K562 (cell line): ENCODE data around the gene FAM32A. TPM values are rescaled to one million over a fixed set of nuclear protein-coding genes. Genes with fewer than 3 reads are reported as not detected.

ENCODE experiments used
- ATAC-seq: fragments of 200-7000 bp; cut with Tn5 transposase; 3 replicates; pipeline ENCODE4 v1.9.1; 2020; ENCODE audit warnings: moderate library complexity
- BruUV-seq: library from RNA; stranded (reverse); fragments of 400-500 nt; replicated peaks from 2 replicates; lab custom pipeline; 2021; lab: Mats Ljungman, UMichigan
- CTCF ChIA-PET: fragments of 300-600 bp; formaldehyde crosslinking; extraction: SDS; loops from one replicate; lab custom pipeline; 2021; ENCODE audit warnings: low intra/inter-chr PET ratio; lab: Yijun Ruan, JAX
- POLR2A ChIA-PET: fragments of 300-600, 350-650 bp; sonication (Branson Sonifier 250); formaldehyde crosslinking; extraction: SDS; loops from one replicate; lab custom pipeline; 2021; ENCODE audit warnings: antibody characterized with exemption, inconsistent platforms; lab: Yijun Ruan, JAX
- DNase-seq, 4 experiments: peaks; one replicate each; pipeline versions ENCODE4 v3.0.0 to v3.0.0-alpha.2; 2011 to 2018; ENCODE audit warnings: low spot score in 3 of 4, mixed read lengths in 3 of 4; ENCODE audit errors: extremely low read depth in 1 of 4
- FAIRE-seq: peaks from 2 replicates; lab custom pipeline; 2011; peaks lifted over from hg19 to GRCh38; lab: Jason Lieb, UNC
- H2AFZ ChIP-seq: 2 replicates; pipeline ENCODE4 v1.6.0; 2011; ENCODE audit warnings: low read depth, low read length, control low read depth, inconsistent platforms
- H3K27ac ChIP-seq: fragments of 200-600 bp; 3 replicates; pipeline ENCODE4 v1.8.0; 2011; ENCODE audit warnings: low read depth, mild to moderate bottlenecking, control low read depth, inconsistent platforms, low read length, moderate library complexity, mixed read lengths; ENCODE audit errors: extremely low read depth
- H3K27me3 ChIP-seq, 2 experiments: fragments of 300-600 bp in 1 of 2; 2 replicates in 1 of 2; 3 replicates in 1 of 2; pipeline versions ENCODE4 v1.6.0 to v1.8.0; 2011; ENCODE audit warnings: inconsistent platforms in 2 of 2, low read length in 2 of 2, mild to moderate bottlenecking in 1 of 2, mixed read lengths in 1 of 2, moderate library complexity in 1 of 2; ENCODE audit not compliant: control insufficient read depth in 2 of 2, insufficient read depth in 2 of 2
- H3K36me3 ChIP-seq: fragments of 300-600 bp; 3 replicates; pipeline ENCODE4 v1.8.0; 2011; ENCODE audit warnings: mild to moderate bottlenecking, low read length, inconsistent platforms; ENCODE audit not compliant: control insufficient read depth, insufficient read depth
- H3K4me1 ChIP-seq, 2 experiments: fragments of 200-600 bp in 1 of 2; replicated peaks in 1 of 2; 2 replicates in 1 of 2; 3 replicates in 1 of 2; pipeline versions ENCODE4 v1.5.1 to v1.8.0; 2011; ENCODE audit warnings: inconsistent platforms in 2 of 2, low read length in 2 of 2, mild to moderate bottlenecking in 1 of 2, mixed read lengths in 1 of 2, moderate library complexity in 1 of 2; ENCODE audit not compliant: control insufficient read depth in 2 of 2, insufficient read depth in 2 of 2
- H3K4me2 ChIP-seq: 2 replicates; pipeline ENCODE4 v1.6.1; 2011; ENCODE audit warnings: low read length, control low read depth, inconsistent platforms, mixed read lengths; ENCODE audit not compliant: insufficient read depth
- H3K4me3 ChIP-seq: fragments of 200-600 bp; sonication (generic), shearing (Covaris generic); 2 replicates; pipeline ENCODE4 v1.5.1; 2016; ENCODE audit warnings: control low read depth, inconsistent platforms
- H3K79me2 ChIP-seq: fragments of 200-600 bp; 3 replicates; pipeline ENCODE4 v1.8.0; 2011; ENCODE audit warnings: low read length, inconsistent platforms; ENCODE audit not compliant: control insufficient read depth, insufficient read depth
- H3K9ac ChIP-seq, 2 experiments: 2 replicates each; pipeline versions ENCODE4 v1.6.0 to v1.6.1; 2011; ENCODE audit warnings: low read depth in 2 of 2, low read length in 2 of 2, control low read depth in 1 of 2, inconsistent platforms in 1 of 2, mild to moderate bottlenecking in 1 of 2, mixed read lengths in 1 of 2; ENCODE audit not compliant: insufficient read depth in 1 of 2
- H3K9me1 ChIP-seq: one replicate; pipeline ENCODE4 v1.6.0; 2011; ENCODE audit warnings: inconsistent platforms, mild to moderate bottlenecking, low read length, moderate library complexity; ENCODE audit not compliant: control insufficient read depth, insufficient read depth
- H3K9me3 ChIP-seq: replicated peaks from 2 replicates; pipeline ENCODE4 v1.5.1; 2011; ENCODE audit warnings: low read depth, low read length, inconsistent platforms; ENCODE audit not compliant: control insufficient read depth, insufficient read depth
- H4K20me1 ChIP-seq: replicated peaks from 2 replicates; pipeline ENCODE4 v1.6.1; 2011; ENCODE audit warnings: low read length, inconsistent platforms, mixed read lengths; ENCODE audit not compliant: control insufficient read depth, insufficient read depth
- ELF1 ChIP-seq: fragments of 200-800 bp; sonication (Bioruptor generic); IDR thresholded peaks from 2 replicates; pipeline ENCODE4 v1.6.1; 2016; ENCODE audit warnings: missing genetic modification characterization, missing compliant biosample characterization
- ESRRA ChIP-seq: fragments of 450-650 bp; IDR thresholded peaks from 2 replicates; pipeline ENCODE4 v1.6.1; 2014; ENCODE audit warnings: low read depth, mild to moderate bottlenecking, moderate library complexity, borderline replicate concordance
- GTF2E2 ChIP-seq: fragments of 200-800 bp; sonication (Bioruptor generic); IDR thresholded peaks from 2 replicates; pipeline ENCODE4 v1.6.1; 2016; ENCODE audit warnings: missing genetic modification characterization, missing compliant biosample characterization
- KDM1A ChIP-seq, 2 experiments: fragments of 450-650 bp; IDR thresholded peaks; 2 replicates each; pipeline ENCODE4 v1.6.1; 2016; ENCODE audit warnings: mild to moderate bottlenecking in 2 of 2
- MBD2 ChIP-seq: sonication (generic); IDR thresholded peaks from 2 replicates; pipeline ENCODE4 v1.6.1; 2016; ENCODE audit warnings: low read depth, borderline replicate concordance
- NFIX ChIP-seq: fragments of 250-450 bp; sonication (Bioruptor Pico); IDR thresholded peaks from 2 replicates; pipeline ENCODE4 v1.4.0; 2020; ENCODE audit warnings: low read depth, mild to moderate bottlenecking, moderate library complexity
- STAT5A ChIP-seq: IDR thresholded peaks from 2 replicates; pipeline ENCODE4 v1.6.1; 2012; ENCODE audit warnings: low read length, inconsistent platforms, borderline replicate concordance
- TCF7 ChIP-seq: sonication (generic); IDR thresholded peaks from 2 replicates; pipeline ENCODE4 v1.6.1; 2016; ENCODE audit warnings: antibody characterized with exemption, borderline replicate concordance
- TGIF2 ChIP-seq: sonication (generic); formaldehyde crosslinking; IDR thresholded peaks from 2 replicates; pipeline ENCODE4 v1.8.1; 2022; ENCODE audit warnings: mild to moderate bottlenecking, missing genetic modification reagents, moderate library complexity
- THRA ChIP-seq: fragments of 450-650 bp; IDR thresholded peaks from 2 replicates; pipeline ENCODE4 v1.6.1; 2017; ENCODE audit warnings: mild to moderate bottlenecking, moderate library complexity
- TRIM24 ChIP-seq, 2 experiments: fragments of 450-650 bp; IDR thresholded peaks; 2 replicates each; pipeline ENCODE4 v1.6.1; 2016
- XRCC5 ChIP-seq: fragments of 200-400 bp; formaldehyde crosslinking; IDR thresholded peaks from 2 replicates; pipeline ENCODE4 v1.6.1; 2017; ENCODE audit warnings: low read depth, mild to moderate bottlenecking, low read length
- ZBTB17 ChIP-seq: fragments of 450-650 bp; formaldehyde crosslinking; IDR thresholded peaks from 2 replicates; pipeline ENCODE4 v1.4.0; 2020; ENCODE audit warnings: mild to moderate bottlenecking
- ZBTB7A ChIP-seq: IDR thresholded peaks from 2 replicates; pipeline ENCODE4 v1.6.1; 2011; ENCODE audit warnings: low read depth, mild to moderate bottlenecking, low read length, moderate library complexity, borderline replicate concordance; ENCODE audit not compliant: control insufficient read depth
- ZNF282 ChIP-seq: sonication (generic); formaldehyde crosslinking; IDR thresholded peaks from 2 replicates; pipeline ENCODE4 v1.8.1; 2023; ENCODE audit warnings: missing genetic modification reagents
- ZSCAN29 ChIP-seq: fragments of 450-650 bp; IDR thresholded peaks from 2 replicates; pipeline ENCODE4 v1.6.1; 2017
- WGBS: fragments of 100-300 bp; shearing (Covaris generic); methylation state at CpG from one replicate; pipeline ENCODE4 v1.1.6; 2016; ENCODE audit warnings: low coverage, mixed read lengths; ENCODE audit not compliant: insufficient coverage; ENCODE audit errors: missing lambda C conversion rate; 5-methylcytosine and 5-hydroxymethylcytosine counted together
- in situ Hi-C: fragments of 300-500 bp; cut with MboI; formaldehyde crosslinking; loops from 4 replicates; pipeline ENCODE4 v1.15.0; 2018; ENCODE audit warnings: inconsistent platforms, mixed read lengths
- intact Hi-C: fragments of 100-400 bp; cut with micrococcal nuclease; formaldehyde crosslinking; loops from 2 replicates; pipeline ENCODE4 v1.14.2; 2022
- polyA plus RNA-seq, 8 experiments: library from polyadenylated mRNA; depleted of rRNA in 4 of 8; stranded (reverse) in 5 of 8; unstranded in 3 of 8; fragments of >200 nt; fragmentation: Nextera tagmentation in 2 of 8; fragmentation: Illumina TruSeq in 1 of 8; extraction: Ambion mirVana in 2 of 8; extraction: Trizol in 1 of 8; gene quantifications; 2 replicates each; pipeline versions ENCODE4 v1.2.1 to v1.2.3, GENCODE V29; 2011 to 2014; ENCODE audit warnings: inconsistent platforms in 1 of 8, missing spikeins in 1 of 8
- total RNA-seq, 7 experiments: library from RNA; depleted of rRNA in 6 of 7; stranded (reverse); fragments of >200 nt in 6 of 7; fragmentation: Illumina TruSeq in 2 of 7; extraction: Trizol in 2 of 7; gene quantifications; 2 replicates each; pipeline versions ENCODE4 v1.2.1 to v1.2.3, GENCODE V29; 2011 to 2021; ENCODE audit warnings: low replicate concordance in 1 of 7
- TF ChIP-seq, protein P1 (sequence below): sonication (generic); formaldehyde crosslinking; IDR thresholded peaks from 2 replicates; pipeline ENCODE4 v1.9.0; 2022; ENCODE audit warnings: mild to moderate bottlenecking, missing genetic modification reagents
- TF ChIP-seq, protein P2 (sequence below): fragments of 250-450 bp; sonication (Bioruptor Pico); IDR thresholded peaks from 2 replicates; pipeline ENCODE4 v1.4.0; 2020; ENCODE audit warnings: mild to moderate bottlenecking, moderate library complexity

Gene FAM32A
- total and polyA plus RNA-seq, 9 of the 15 experiments (the other 6 are each of a cell fraction or from before 2014, with no cell fraction given): 30.7 to 96.7 (median 73.7) TPM

GRCh38 chr19:16185768-16186123 lies 536 bp downstream of the FAM32A start:
- intact Hi-C loops (loop anchor here (10.0 kb wide), 1 partner anchor 341 kb away; no protein-coding TSS in a partner anchor), in situ Hi-C loops (no loop called here)
- Histone ChIP-seq H3K9me1 (peaks cover 3% of the 10 kb centered on the region), H3K36me3 (peaks cover 30% of the 10 kb centered on the region; the same call in 2 of the 3 replicates), H3K4me3 (peak overlapping the region; percentile 92), H4K20me1 (no peaks in the 10 kb centered on the region; the same call in 1 of the 2 replicates), H3K27ac (peak overlapping the region; percentile 75), H3K27me3 (no peaks in the 10 kb centered on the region; a peak in 1 of 5 replicates), H3K4me1 (peaks cover 0 to 16% of the 10 kb centered on the region in 2 experiments; a peak in 3 of 5 replicates), H3K79me2 (peaks cover 17% of the 10 kb centered on the region), H2AFZ (peak overlapping the region; percentile 81), H3K4me2 (peak overlapping the region; percentile 84), H3K9ac (peak overlapping the region; percentile 87 to 97), H3K9me3 (no peaks in the 10 kb centered on the region)
- ChIA-PET CTCF (interaction anchor here (0.6 to 1.7 kb wide), 4 partner anchors 144 to 556 kb away, joined by 3 to 5 read pairs (median 4); no protein-coding TSS in a partner anchor), POLR2A (interaction anchor here (0.8 to 2.9 kb wide), 9 partner anchors 9 to 260 kb away, joined by 3 to 15 read pairs (median 3); partner anchors contain the start of genes AP1M1 and RAB8A)
- DNase-seq (peak; percentile 62 to 74 (median 69)), FAIRE-seq (no peak), ATAC-seq (peak; percentile 81)
- BruUV-seq: no TSS peak
- WGBS: 0% methylated on average over 20 of the region's 20 CpGs
- TF ChIP-seq STAT5A: no peak
- no peak for TF ChIP-seq MBD2
- no peak for TF ChIP-seq ELF1
- TF ChIP-seq ZSCAN29: no peak
- TF ChIP-seq NFIX: no peak
- TF ChIP-seq TGIF2: no peak
- TF ChIP-seq ZNF282 (CRISPR knock-in tag): no peak
- TF ChIP-seq ZBTB7A: peak; percentile 90; the same call in 1 of the 2 replicates
- TF ChIP-seq, protein P1, sequence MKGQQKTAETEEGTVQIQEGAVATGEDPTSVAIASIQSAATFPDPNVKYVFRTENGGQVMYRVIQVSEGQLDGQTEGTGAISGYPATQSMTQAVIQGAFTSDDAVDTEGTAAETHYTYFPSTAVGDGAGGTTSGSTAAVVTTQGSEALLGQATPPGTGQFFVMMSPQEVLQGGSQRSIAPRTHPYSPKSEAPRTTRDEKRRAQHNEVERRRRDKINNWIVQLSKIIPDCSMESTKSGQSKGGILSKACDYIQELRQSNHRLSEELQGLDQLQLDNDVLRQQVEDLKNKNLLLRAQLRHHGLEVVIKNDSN (CRISPR knock-in tag): no peak
- TF ChIP-seq GTF2E2: 0 out of 2 replicates have a peak, but pooled peaks have one; percentile 30
- TF ChIP-seq XRCC5: no peak
- TF ChIP-seq, protein P2, sequence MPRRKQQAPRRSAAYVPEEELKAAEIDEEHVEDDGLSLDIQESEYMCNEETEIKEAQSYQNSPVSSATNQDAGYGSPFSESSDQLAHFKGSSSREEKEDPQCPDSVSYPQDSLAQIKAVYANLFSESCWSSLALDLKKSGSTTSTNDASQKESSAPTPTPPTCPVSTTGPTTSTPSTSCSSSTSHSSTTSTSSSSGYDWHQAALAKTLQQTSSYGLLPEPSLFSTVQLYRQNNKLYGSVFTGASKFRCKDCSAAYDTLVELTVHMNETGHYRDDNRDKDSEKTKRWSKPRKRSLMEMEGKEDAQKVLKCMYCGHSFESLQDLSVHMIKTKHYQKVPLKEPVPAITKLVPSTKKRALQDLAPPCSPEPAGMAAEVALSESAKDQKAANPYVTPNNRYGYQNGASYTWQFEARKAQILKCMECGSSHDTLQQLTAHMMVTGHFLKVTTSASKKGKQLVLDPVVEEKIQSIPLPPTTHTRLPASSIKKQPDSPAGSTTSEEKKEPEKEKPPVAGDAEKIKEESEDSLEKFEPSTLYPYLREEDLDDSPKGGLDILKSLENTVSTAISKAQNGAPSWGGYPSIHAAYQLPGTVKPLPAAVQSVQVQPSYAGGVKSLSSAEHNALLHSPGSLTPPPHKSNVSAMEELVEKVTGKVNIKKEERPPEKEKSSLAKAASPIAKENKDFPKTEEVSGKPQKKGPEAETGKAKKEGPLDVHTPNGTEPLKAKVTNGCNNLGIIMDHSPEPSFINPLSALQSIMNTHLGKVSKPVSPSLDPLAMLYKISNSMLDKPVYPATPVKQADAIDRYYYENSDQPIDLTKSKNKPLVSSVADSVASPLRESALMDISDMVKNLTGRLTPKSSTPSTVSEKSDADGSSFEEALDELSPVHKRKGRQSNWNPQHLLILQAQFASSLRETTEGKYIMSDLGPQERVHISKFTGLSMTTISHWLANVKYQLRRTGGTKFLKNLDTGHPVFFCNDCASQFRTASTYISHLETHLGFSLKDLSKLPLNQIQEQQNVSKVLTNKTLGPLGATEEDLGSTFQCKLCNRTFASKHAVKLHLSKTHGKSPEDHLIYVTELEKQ (CRISPR knock-in tag): no peak
- TF ChIP-seq THRA: no peak
- no peak for TF ChIP-seq KDM1A (IDR thresholded peaks at IDR 0.05)
- no peak for TF ChIP-seq ZBTB17 (CRISPR knock-in tag)
- TF ChIP-seq TCF7: no peak
- TF ChIP-seq TRIM24 (IDR thresholded peaks at IDR 0.05): no peak
- TF ChIP-seq ESRRA: no peak
